AG04450 (cell line): ENCODE measurements around the gene HERC4. TPM values are rescaled to one million over a fixed set of nuclear protein-coding genes. Genes with fewer than 3 reads are reported as not detected.

Experiments used
- CTCF ChIA-PET: fragments of 300-600, 350-600 bp; formaldehyde crosslinking; extraction: SDS; loops from one replicate; lab custom pipeline; 2022; ENCODE audit warnings: antibody characterized with exemption, inconsistent platforms; lab: Charles Lee
- POLR2A ChIA-PET: fragments of 350-600 bp; formaldehyde crosslinking; extraction: SDS; loops from one replicate; lab custom pipeline; 2021; ENCODE audit warnings: antibody characterized with exemption, inconsistent platforms; lab: Yijun Ruan, JAX
- DNase-seq: peaks from one replicate; pipeline ENCODE4 v3.0.0-alpha.2; 2011; ENCODE audit warnings: low read depth, low spot score
- H3K27ac ChIP-seq: one replicate; pipeline ENCODE4 v1.5.1; 2012; ENCODE audit warnings: low read depth, low read length, control low read depth
- H3K27me3 ChIP-seq: one replicate; pipeline ENCODE4 v1.6.0; 2012; ENCODE audit warnings: low read length; ENCODE audit not compliant: control insufficient read depth, insufficient read depth
- H3K4me3 ChIP-seq: 2 replicates; pipeline ENCODE4 v1.5.1; 2011; ENCODE audit warnings: mild to moderate bottlenecking, low read depth, low read length, control low read depth
- H3K9me3 ChIP-seq: 2 replicates; pipeline ENCODE4 v1.5.1; 2012; ENCODE audit warnings: low read length; ENCODE audit not compliant: control insufficient read depth, insufficient read depth
- CTCF ChIP-seq: IDR thresholded peaks from 2 replicates; pipeline ENCODE4 v1.5.1; 2011; ENCODE audit warnings: low read depth, low read length, control low read depth, inconsistent platforms
- polyA plus RNA-seq: library from polyadenylated mRNA; depleted of rRNA; stranded (reverse); fragments of >200 nt; gene quantifications from 2 replicates; pipeline ENCODE4 v1.2.3, GENCODE V29; 2011

The HERC4 gene
- polyA plus RNA-seq, 1 experiment: 59.1 TPM

DNA sequence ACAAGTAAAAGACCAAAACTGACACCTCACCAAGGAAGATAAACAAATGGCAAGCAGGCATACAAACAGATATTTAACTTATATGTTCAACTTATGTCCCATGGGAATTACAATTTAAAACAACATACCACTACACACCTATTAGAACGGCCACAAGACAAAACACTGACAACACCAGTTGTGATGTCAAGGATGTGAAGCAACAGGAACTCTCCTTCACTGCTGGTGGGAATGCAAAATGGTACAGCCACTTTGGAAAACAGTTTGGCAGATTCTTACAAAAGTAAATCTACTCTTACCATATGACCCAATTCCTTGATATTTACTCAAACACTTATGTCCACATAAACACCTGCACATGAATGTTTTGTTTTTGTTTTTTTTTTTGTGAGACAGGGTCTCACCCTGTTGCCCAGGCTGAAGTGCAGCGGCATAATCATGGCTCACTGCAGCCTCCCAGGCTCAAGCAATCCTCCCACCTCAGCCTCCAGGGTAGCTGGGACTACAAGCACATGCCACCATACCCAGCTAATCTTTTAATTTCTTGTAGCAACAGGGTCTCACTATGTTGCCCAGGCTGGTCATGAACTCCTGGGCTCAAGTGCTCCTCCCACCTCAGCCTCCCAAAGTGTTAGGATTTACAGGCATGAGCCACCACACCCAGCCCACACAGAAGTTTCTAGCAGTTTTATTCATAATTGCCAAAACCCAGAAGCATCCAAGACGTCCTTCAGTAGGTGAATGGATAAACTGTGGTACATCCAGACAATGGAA is 27.3 kb downstream of the HERC4 start:
- ChIA-PET POLR2A (interaction anchor here (0.7 kb wide), 1 partner anchor 24 kb away, joined by 5 read pairs; no protein-coding TSS in a partner anchor), CTCF (no interaction called here)
- H3K9me3 ChIP-seq: no peaks in the 10 kb centered on the region
- H3K27ac ChIP-seq: no peak overlapping the region
- no peak for TF ChIP-seq CTCF
- H3K4me3 ChIP-seq: no peak overlapping the region
- H3K27me3 ChIP-seq: no peaks in the 10 kb centered on the region
- no peak for DNase-seq

DNA sequence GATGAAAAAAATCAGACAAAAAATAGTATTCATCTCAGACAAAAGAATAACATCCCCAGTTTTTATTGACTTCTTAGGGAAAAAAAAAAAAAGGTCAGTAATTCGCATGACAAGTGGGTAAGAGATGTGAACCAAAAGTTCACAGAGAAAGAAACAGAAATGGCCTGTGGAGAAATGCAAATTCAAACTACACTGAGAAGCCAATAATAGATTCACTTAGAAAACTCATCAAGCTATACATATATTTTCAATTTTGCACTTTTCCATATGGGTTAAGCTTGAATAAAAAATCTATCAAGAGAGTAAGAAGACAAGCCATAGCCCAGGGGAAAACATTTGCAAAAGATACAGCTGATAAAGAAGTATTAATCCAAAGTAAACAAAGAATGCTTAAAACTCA is 28.0 kb downstream of the HERC4 start:
- POLR2A ChIA-PET: interaction anchor here (0.7 kb wide), 1 partner anchor 25 kb away, joined by 5 read pairs; no protein-coding TSS in a partner anchor
- CTCF ChIA-PET: interaction anchor here (0.7 to 1.9 kb wide), 2 partner anchors 86 to 109 kb away, joined by 4 to 7 read pairs; no protein-coding TSS in a partner anchor
- no peak for DNase-seq
- H3K27ac ChIP-seq: no peak overlapping the region
- H3K4me3 ChIP-seq: no peak overlapping the region
- no peaks in the 10 kb centered on the region for H3K27me3 ChIP-seq
- no peak for TF ChIP-seq CTCF
- H3K9me3 ChIP-seq: no peaks in the 10 kb centered on the region

GRCh38 chr10:68046642-68047041 is 28.4 kb downstream of the HERC4 start:
- H3K27me3 ChIP-seq: no peaks in the 10 kb centered on the region
- CTCF ChIA-PET: interaction anchor here (0.7 to 1.9 kb wide), 3 partner anchors 9 to 109 kb away, joined by 4 to 7 read pairs (median 5); no protein-coding TSS in a partner anchor
- no peak for TF ChIP-seq CTCF
- POLR2A ChIA-PET: interaction anchor here (0.8 kb wide), 1 partner anchor 26 kb away, joined by 3 read pairs; no protein-coding TSS in a partner anchor
- H3K4me3 ChIP-seq: no peak overlapping the region
- H3K27ac ChIP-seq: no peak overlapping the region
- DNase-seq: no peak
- no peaks in the 10 kb centered on the region for H3K9me3 ChIP-seq

GRCh38 chr10:68043030-68043429 is 32.1 kb downstream of the HERC4 start:
- ChIA-PET CTCF (interaction anchor here (0.8 kb wide), 1 partner anchor 40 kb away, joined by 3 read pairs; no protein-coding TSS in a partner anchor), POLR2A (no interaction called here)
- no peak overlapping the region for H3K27ac ChIP-seq

More at GRCh38 chr10:68043030-68043429, 32.1 kb downstream of the HERC4 start:
- H3K9me3 ChIP-seq: no peaks in the 10 kb centered on the region
- H3K27me3 ChIP-seq: no peaks in the 10 kb centered on the region
- TF ChIP-seq CTCF: no peak
- H3K4me3 ChIP-seq: no peak overlapping the region
- no peak for DNase-seq
